CD14-positive monocyte (primary cell): ENCODE data around the gene GREM1. TPM values are rescaled to one million over a fixed set of nuclear protein-coding genes. Genes with fewer than 3 reads are reported as not detected.

Experiments used
- DNase-seq, 3 donors: peaks; one replicate each; pipeline ENCODE4 v3.0.0-alpha.2; 2011 to 2022
- H2AFZ ChIP-seq: 2 replicates; pipeline ENCODE4 v1.6.0; 2012; ENCODE audit warnings: mild to moderate bottlenecking, low read depth, low read length, inconsistent platforms; ENCODE audit not compliant: insufficient read depth, poor library complexity, severe bottlenecking
- H3K27ac ChIP-seq, 2 donors: 1 replicate in 1 of 2; 2 replicates in 1 of 2; pipeline ENCODE4 v1.5.1; 2012 to 2013; ENCODE audit warnings: low read length in 2 of 2, control low read depth in 1 of 2, inconsistent platforms in 1 of 2, low read depth in 1 of 2, mild to moderate bottlenecking in 1 of 2
- H3K27me3 ChIP-seq, 2 donors: one replicate each; pipeline versions ENCODE4 v1.6.0 to v1.6.1; 2011 to 2013; ENCODE audit warnings: low read length in 2 of 2; ENCODE audit not compliant: control insufficient read depth in 2 of 2, insufficient read depth in 2 of 2
- H3K36me3 ChIP-seq, 2 donors: replicated peaks in 1 of 2; 1 replicate in 1 of 2; 2 replicates in 1 of 2; pipeline versions ENCODE4 v1.5.1 to v1.6.1; 2012 to 2013; ENCODE audit warnings: low read length in 2 of 2, control low read depth in 1 of 2, inconsistent platforms in 1 of 2, mild to moderate bottlenecking in 1 of 2; ENCODE audit not compliant: insufficient read depth in 2 of 2, control insufficient read depth in 1 of 2
- H3K4me1 ChIP-seq, 2 donors: 1 replicate in 1 of 2; 2 replicates in 1 of 2; pipeline versions ENCODE4 v1.5.1 to v1.6.1; 2012 to 2013; ENCODE audit warnings: low read length in 2 of 2, control low read depth in 1 of 2, inconsistent platforms in 1 of 2, mild to moderate bottlenecking in 1 of 2, moderate library complexity in 1 of 2; ENCODE audit not compliant: insufficient read depth in 2 of 2, control insufficient read depth in 1 of 2
- H3K4me2 ChIP-seq: replicated peaks from 2 replicates; pipeline ENCODE3; 2012; ENCODE audit warnings: low read length, moderate library complexity, mild to moderate bottlenecking; ENCODE audit not compliant: poor library complexity, severe bottlenecking; ENCODE audit errors: extremely low read depth
- H3K4me3 ChIP-seq, 3 experiments: fragments of 200-600 bp in 1 of 3; sonication (generic) in 1 of 3; replicated peaks in 1 of 3; 1 replicate in 2 of 3; 2 replicates in 1 of 3; pipeline ENCODE4 v1.5.1; 2011 to 2013; ENCODE audit warnings: low read length in 3 of 3, mild to moderate bottlenecking in 3 of 3, control low read depth in 2 of 3, low read depth in 2 of 3, inconsistent platforms in 1 of 3, moderate library complexity in 1 of 3
- H3K79me2 ChIP-seq: 2 replicates; pipeline ENCODE4 v1.6.0; 2012; ENCODE audit warnings: mild to moderate bottlenecking, control low read depth, inconsistent platforms, low read length, moderate library complexity; ENCODE audit not compliant: insufficient read depth
- H3K9ac ChIP-seq: 2 replicates; pipeline ENCODE4 v1.6.0; 2017; ENCODE audit warnings: low read length, mild to moderate bottlenecking; ENCODE audit not compliant: insufficient read depth, poor library complexity, severe bottlenecking
- H3K9me3 ChIP-seq, 2 donors: replicated peaks in 1 of 2; 1 replicate in 1 of 2; 2 replicates in 1 of 2; pipeline versions ENCODE4 v1.5.1 to v1.6.1; 2012 to 2013; ENCODE audit warnings: low read length in 2 of 2, control low read depth in 1 of 2; ENCODE audit not compliant: control insufficient read depth in 1 of 2, insufficient read depth in 1 of 2
- H4K20me1 ChIP-seq: 2 replicates; pipeline ENCODE4 v1.6.0; 2012; ENCODE audit warnings: mild to moderate bottlenecking, low read length, control low read depth, moderate library complexity; ENCODE audit not compliant: insufficient read depth
- H3K27ac Mint-ChIP-seq, 7 donors: one replicate each; pipeline ENCODE4 v1.8.0; 2020; ENCODE audit warnings: mild to moderate bottlenecking in 7 of 7, mixed read lengths in 7 of 7, moderate library complexity in 6 of 7, inconsistent platforms in 2 of 7
- H3K27me3 Mint-ChIP-seq, 3 donors: one replicate each; pipeline ENCODE4 v1.8.0; 2021 to 2022; ENCODE audit warnings: low read depth in 3 of 3, mild to moderate bottlenecking in 3 of 3, mixed read lengths in 3 of 3, moderate library complexity in 3 of 3, inconsistent platforms in 1 of 3
- H3K36me3 Mint-ChIP-seq, 2 donors: one replicate each; pipeline ENCODE4 v1.8.0; 2020; ENCODE audit warnings: mixed read lengths in 2 of 2, inconsistent platforms in 1 of 2, mild to moderate bottlenecking in 1 of 2
- H3K4me1 Mint-ChIP-seq: one replicate; pipeline ENCODE4 v1.8.0; 2020; ENCODE audit warnings: mild to moderate bottlenecking, mixed read lengths
- H3K4me3 Mint-ChIP-seq, 2 donors: one replicate each; pipeline ENCODE4 v1.8.0; 2020; ENCODE audit warnings: mild to moderate bottlenecking in 2 of 2, mixed read lengths in 2 of 2, moderate library complexity in 1 of 2
- H3K9me3 Mint-ChIP-seq, 7 donors: one replicate each; pipeline ENCODE4 v1.8.0; 2020 to 2022; ENCODE audit warnings: mixed read lengths in 7 of 7, mild to moderate bottlenecking in 6 of 7, moderate library complexity in 6 of 7, inconsistent platforms in 2 of 7
- CTCF ChIP-seq: fragments of 200-600 bp; IDR thresholded peaks from one replicate; pipeline ENCODE4 v1.8.0; 2022; ENCODE audit warnings: antibody characterized with exemption, mild to moderate bottlenecking
- WGBS: methylation state at CpG from one replicate; pipeline ENCODE4 v1.1.5; 2013; ENCODE audit warnings: missing lambda C conversion rate; ENCODE audit not compliant: insufficient coverage; 5-methylcytosine and 5-hydroxymethylcytosine counted together
- intact Hi-C, 2 donors: fragments of 100-400 bp; cut with micrococcal nuclease; formaldehyde crosslinking; loops; one replicate each; pipeline versions ENCODE4 v1.15.0 to v1.15.1; 2023
- polyA plus RNA-seq, 3 donors: library from polyadenylated mRNA; depleted of rRNA in 1 of 3; unstranded in 2 of 3; stranded (reverse) in 1 of 3; fragments of 300-500 nt in 2 of 3; fragments of >200 nt in 1 of 3; fragmentation: Illumina TruSeq in 2 of 3; gene quantifications; 1 replicate in 2 of 3; 2 replicates in 1 of 3; pipeline ENCODE4 v1.2.3, GENCODE V29; 2012 to 2021

GREM1 gene
- polyA plus RNA-seq, 3 donors, result not detected

- 1% methylated on average over 59 of the region's 70 CpGs for WGBS
- no peaks in the 10 kb centered on the region for H3K36me3 ChIP-seq
- TF ChIP-seq CTCF, result no peak
- no peak for DNase-seq
- peaks cover 82 to 91% of the 10 kb centered on the region in 2 donors for H3K27me3 ChIP-seq
- H3K9ac ChIP-seq, result no peak overlapping the region
- H3K4me2 ChIP-seq, result peak overlapping the region; percentile 68
- Mint-ChIP-seq H3K27me3 (peaks cover 78 to 92% (median 79%) of the 10 kb centered on the region in 3 donors), H3K4me3 (peak overlapping the region in 1 of 2 donors; percentile 82), H3K4me1 (peaks cover 25% of the 10 kb centered on the region), H3K9me3 (peaks cover 0 to 12% (median 6%) of the 10 kb centered on the region in 7 donors), H3K36me3 (peaks cover 0 to 4% of the 10 kb centered on the region in 2 donors), H3K27ac (no peak overlapping the region)
- intact Hi-C loops, result no loop called here
- H3K79me2 ChIP-seq, result no peaks in the 10 kb centered on the region
- peaks cover 3 to 23% of the 10 kb centered on the region in 2 donors for H3K9me3 ChIP-seq
- H3K4me3 ChIP-seq, result peak overlapping the region in 1 of 3 experiments; percentile 57
- H3K27ac ChIP-seq, result no peak overlapping the region
- H3K4me1 ChIP-seq, result peaks cover 22 to 30% of the 10 kb centered on the region in 2 donors
- H2AFZ ChIP-seq, result peak overlapping the region; percentile 42
- H4K20me1 ChIP-seq, result no peaks in the 10 kb centered on the region
These were observed 1.3 kb downstream of the GREM1 start for GRCh38 chr15:32718821-32719716.

- no peak for DNase-seq
- no peak overlapping the region for H3K4me2 ChIP-seq
- no peaks in the 10 kb centered on the region for H3K79me2 ChIP-seq
- no peak overlapping the region for H3K27ac ChIP-seq
- H4K20me1 ChIP-seq, result no peaks in the 10 kb centered on the region
- H3K4me3 ChIP-seq, result no peak overlapping the region
- TF ChIP-seq CTCF, result no peak
- no peaks in the 10 kb centered on the region for H3K36me3 ChIP-seq
- WGBS, result 98% methylated on average over 4 of the region's 6 CpGs
- Mint-ChIP-seq H3K4me1 (peaks cover 21% of the 10 kb centered on the region), H3K4me3 (peak overlapping the region in 1 of 2 donors; percentile 82), H3K9me3 (peaks cover 4 to 19% (median 10%) of the 10 kb centered on the region in 7 donors), H3K36me3 (peaks cover 0 to 4% of the 10 kb centered on the region in 2 donors), H3K27me3 (peaks cover 63 to 83% (median 68%) of the 10 kb centered on the region in 3 donors), H3K27ac (no peak overlapping the region)
- H3K27me3 ChIP-seq, result peaks cover 59 to 66% of the 10 kb centered on the region in 2 donors
- H3K9ac ChIP-seq, result no peak overlapping the region
- no peak overlapping the region for H2AFZ ChIP-seq
- intact Hi-C loops, result no loop called here
- H3K9me3 ChIP-seq, result peaks cover 3 to 15% of the 10 kb centered on the region in 2 donors
- peaks cover 22 to 26% of the 10 kb centered on the region in 2 donors for H3K4me1 ChIP-seq
These were observed 3.8 kb downstream of the GREM1 start for GRCh38 chr15:32721596-32721995.
